Measurements from ENCODE around the gene RING1.

RING1 gene

DNA sequence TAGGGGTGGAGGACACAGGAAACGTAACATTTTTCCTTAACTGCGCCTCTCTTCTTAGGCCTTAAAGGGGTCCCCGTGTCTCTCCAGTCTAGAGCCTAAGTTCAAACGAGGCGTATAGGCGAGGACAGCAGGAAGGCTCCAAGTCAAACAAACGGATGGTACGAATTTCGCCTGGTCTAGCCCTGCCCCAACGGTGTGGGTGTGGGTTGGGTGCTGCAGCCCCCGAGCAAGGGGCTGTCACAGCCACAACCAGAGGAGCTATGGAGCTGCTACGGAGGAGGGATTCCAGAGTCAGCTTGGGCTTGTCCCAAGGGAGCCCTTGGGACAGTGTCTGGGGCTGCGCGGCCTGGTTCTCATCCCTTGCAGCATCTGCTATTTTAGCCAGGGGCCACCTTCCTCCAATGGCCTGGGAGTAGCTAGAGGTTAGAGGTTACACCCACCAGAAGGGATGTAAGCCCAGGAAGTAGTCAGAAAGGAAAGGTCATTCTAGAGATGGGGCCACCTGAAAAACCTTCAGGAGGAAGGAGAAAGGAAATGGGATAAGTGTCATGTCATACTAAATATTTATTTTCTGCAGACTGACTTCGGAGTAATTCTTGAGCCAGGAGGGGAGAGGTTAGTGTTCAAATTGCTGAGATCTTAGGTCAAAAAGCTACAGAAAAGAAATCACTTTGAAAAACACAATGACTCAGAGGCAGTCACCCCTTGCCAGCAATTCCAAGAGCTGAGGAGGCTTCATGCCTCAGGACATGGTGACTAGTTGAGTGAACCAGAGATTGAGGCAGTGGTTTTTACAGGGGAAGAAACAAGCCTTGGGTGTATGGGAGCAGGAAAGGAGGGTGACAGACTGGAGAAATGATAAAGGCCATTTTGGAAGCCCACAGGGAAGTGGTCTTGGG lies 41.7 kb downstream of the RING1 start:
- no peak for DNase-seq

DNA sequence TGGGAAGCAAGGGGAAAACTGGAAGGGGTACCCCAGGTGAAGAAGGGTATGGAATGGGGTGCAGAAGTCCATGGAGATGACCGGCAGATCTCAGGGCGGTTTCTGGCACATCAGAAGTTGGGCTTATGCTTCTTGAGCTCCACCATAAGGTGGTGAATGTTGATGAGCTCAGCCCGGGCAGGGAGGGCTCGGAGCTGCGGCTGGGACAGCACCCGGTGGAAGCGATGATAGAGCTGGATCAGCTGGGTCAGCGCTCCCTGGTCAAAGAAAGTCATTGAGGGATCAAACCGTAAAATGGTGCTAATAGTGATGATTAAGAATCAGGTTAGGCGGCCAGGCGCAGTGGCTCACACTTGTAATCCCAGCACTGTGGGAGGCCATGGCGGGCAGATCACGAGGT lies 42.4 kb downstream of the RING1 start:
- no peak for DNase-seq

DNA sequence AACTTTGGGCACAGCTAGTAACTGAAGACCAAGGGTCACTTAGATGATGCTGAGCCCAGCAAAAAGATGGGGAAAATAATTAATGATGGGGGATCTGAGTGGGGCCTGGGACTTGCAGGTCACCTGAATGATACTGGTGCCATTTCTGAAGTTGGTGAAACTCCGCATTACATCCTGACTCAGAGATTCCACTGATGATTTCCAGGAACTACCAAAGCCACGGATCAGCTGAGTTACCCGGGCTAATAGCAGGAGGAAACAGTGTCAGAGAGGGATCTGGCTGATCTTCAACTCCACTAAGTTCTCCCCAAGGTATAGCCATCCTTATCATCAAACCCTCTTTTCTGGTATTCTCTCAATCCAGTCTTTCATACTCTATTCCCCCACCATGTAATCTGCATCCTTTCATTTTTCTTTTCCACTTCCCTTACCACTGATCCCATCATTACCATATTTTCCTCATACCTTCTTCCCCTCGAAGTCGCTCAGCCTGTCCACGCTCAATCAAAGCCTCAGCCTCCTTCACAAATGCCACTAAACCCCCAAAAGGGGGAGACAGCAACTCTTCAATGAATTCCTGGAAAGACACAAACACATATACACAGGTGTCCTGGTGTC lies 43.2 kb downstream of the RING1 start:
- no peak for DNase-seq

DNA sequence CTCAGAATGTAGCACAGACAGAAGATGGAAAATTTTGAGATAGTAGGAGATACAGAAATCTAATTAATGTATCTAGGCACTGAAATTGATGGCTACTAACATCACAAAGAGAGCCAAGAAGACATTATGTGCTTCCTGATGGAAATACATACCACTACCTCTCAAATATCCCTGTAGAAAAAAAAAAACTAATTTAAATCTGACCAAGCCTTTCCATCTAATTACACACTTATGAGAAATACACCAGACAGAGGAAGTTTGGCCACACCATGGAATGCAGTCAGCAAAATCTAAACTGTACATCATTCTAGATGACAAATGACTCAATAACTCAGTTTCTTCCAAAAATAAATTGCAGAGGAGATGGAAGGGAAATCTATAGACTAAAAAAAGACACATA lies 44.5 kb downstream of the RING1 start:
- no peak for DNase-seq

DNA sequence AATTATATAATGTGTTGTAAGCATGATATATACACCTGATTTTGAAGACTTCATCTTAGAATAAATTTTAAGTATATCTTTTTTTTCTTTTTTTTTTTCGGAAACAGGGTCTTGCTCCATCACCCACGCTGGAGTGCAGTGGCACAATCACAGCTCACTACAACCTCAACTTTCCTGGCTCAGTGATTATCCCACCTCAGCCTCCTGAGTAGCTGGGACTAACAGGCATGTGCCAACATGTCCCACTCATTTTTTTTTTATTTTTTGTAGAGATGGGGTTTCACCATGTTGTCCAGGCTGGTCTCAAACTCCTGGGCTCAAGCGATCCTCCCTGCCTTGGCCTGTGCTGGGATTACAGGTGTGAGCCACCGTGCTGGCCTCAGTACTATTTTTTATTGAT lies 46.3 kb downstream of the RING1 start:
- no peak for DNase-seq

DNA sequence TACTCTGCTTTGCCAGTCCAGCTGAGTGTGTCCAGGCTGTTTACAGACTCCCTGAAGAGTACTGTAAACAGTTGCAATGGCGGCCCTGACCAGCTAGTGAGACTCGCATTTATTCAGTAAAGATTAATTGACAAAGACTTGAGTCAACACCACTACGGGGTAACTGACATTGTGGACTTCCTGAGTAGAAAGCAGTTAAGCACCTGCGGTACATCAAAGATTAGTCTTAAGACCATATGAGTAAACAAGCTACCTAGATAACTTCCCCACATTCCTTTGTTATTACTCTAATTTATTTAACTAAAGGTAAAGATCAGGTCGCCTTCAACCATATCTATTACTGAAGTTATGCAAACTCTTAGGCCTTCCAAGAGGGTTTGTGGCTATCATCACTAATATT lies 50.7 kb downstream of the RING1 start:
- DNase-seq, result no peak

All from NCI-H1105 (cell line).